ENCODE data around the gene EGFL7.
"Not testable (repeated sequence)": the region's sequence is repeated elsewhere in the genome, so short reads cannot be mapped to it uniquely, and the experiment has no call there.

Gene EGFL7

DNA sequence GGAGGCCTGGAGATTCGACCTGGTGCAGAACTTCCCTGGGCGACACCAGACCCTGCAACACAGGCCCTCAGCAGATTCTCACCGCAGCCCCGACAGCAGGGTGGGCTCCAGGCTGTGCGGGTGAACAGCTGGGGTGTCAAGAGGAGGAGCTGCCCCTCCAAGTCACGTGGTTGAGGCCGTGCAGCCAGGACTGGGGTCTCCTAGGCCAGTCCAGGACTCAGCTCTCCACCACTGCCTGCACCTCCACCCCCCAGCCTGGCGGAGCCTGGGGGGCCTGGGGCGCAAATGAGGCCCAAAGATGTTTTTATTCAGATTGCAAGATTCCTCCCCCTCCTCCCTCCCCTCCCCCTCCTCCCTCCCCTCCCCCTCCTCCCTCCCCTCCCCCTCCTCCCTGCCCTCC, 33.8 kb downstream of the EGFL7 start:
- DNase-seq (ENCODE audit: low read depth in 4 of 4, low spot score in 1 of 4) = no peak

DNA sequence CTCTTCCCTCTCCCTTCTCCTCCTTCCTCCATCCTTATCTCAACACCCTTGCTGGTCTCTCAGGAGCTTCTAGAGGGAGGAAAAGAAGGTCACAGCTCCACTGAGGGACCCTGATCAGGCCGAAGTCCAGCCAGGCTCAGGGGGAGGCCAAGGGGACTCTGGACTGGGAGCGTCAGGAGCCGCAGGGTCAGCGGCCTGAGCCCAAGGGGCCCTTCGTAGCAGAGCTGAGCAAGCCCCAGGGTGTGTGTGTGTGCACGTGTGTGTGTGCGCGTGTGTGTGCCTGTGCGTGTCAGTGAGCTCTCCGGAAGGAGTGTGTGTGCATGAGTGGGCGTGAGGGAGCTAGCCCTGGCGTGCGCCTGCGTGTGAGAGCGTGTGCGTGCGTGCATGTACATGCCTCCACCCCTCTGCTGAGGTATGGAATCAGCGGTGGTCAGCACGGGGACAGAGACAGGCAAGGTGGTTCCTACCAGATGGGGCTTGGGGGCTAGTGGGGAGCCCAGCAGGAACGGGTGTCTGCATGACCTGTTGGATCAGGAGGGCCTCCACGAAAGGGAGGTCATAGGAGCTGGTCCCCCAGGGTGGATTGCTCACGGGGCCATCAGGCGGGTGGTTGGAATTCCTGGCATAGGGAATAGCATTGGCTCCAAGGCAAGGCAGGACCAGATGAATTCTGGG, 34.6 kb downstream of the EGFL7 start:
- DNase-seq (ENCODE audit: low read depth in 4 of 4, low spot score in 1 of 4) = no peak

DNA sequence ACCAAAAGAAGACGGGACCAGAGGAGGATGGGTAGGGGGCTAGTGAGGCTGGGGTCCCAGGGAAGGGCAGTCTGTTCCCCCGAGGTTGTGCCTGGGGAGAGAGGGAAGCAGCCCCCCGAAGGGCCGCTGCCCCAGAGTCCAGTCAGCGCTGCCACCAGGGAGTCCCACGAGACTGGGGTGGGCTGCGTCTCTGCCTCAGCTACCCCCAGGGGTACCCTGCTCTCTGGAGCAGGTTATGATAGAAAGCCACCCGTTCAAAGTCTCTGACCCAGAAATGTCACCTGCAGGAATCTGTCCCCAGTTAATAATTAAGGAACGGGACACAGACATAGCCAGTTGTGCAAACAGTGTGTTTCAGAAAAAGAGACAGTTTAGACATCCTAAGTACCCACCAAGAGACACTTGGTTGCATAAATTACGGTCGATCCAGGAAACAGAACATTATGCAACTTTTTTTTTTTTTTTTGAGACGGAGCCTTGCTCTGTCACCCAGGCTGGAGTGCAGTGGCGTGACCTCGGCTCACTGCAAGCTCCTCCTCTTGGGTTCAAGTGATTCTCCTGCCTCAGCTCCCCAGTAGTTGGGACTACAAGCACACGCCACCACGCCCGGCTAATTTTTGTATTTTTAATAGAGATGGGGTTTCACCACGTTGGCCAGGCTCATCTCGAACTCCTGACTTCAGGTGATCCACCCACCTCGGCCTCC, 35.3 kb downstream of the EGFL7 start:
- DNase-seq (ENCODE audit: low read depth in 4 of 4, low spot score in 1 of 4) = no peak

DNA sequence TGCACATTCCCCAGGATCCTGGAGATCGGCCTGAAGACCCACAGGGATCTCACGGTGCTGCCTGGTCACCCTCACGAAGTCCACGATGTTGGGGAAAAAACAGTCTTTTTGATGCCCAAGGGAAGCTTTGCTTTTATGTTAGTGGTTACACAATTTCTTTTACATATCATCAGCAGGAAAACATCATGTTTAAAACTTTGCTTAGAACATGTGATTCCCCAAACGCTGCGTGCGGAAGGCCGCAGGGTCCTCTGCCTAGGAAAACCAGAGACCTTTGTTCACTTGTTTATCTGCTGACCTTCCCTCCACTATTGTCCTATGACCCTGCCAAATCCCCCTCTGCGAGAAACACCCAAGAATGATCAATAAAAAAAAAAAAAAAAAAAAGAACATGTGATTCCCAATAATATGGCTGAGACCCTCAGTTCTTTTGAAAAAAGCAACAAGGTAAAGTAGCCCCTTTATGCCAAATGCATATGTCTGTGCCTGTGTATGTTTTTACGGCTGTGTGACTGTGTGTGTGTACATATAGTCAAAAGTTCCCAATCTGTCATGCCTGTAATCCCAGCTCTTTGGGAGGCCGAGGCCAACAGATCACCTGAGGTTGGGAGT, 36.0 kb downstream of the EGFL7 start:
- DNase-seq (ENCODE audit: low read depth in 4 of 4, low spot score in 1 of 4) = no peak

- DNase-seq (ENCODE audit: low read depth in 4 of 4, low spot score in 1 of 4) = no peak
Observed at GRCh38 chr9:136700304-136700703, 37.6 kb downstream of the EGFL7 start.

DNA sequence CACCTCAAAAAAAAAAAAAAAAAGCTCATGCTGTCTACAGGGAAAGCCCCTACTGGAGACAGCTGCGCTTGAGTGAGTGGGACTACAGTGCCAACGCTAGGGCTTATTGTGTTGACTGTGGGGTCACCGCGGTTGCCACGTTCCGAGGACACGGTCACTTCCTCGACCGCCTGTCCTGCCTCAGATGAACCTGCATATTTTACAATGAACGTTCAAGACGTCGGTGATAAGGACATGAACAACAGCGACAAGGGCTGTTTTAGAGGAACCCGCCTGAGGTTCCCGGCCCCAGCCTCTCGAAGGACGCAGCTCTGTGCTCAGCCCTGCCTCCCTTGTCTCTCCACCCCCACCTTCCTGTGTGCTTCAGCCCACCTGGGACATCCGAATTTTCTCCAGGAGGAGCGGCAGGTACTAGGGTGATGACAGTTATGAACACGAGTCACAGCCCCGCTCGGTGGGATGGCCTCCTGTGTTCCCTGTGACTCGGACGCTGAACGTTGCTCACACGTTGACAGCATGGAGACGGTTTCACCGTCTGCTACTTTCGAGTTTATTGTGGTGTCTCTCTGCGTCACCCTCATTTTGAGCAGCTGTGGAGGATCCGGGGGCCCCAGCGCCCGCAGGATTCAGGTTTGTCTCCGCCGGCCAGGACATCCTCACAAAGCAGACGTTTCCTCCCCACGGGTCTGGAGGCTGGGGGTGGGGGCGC, 38.4 kb downstream of the EGFL7 start:
- DNase-seq (ENCODE audit: low read depth in 4 of 4, low spot score in 1 of 4) = peak; percentile 44 to 76 (median 62)

DNA sequence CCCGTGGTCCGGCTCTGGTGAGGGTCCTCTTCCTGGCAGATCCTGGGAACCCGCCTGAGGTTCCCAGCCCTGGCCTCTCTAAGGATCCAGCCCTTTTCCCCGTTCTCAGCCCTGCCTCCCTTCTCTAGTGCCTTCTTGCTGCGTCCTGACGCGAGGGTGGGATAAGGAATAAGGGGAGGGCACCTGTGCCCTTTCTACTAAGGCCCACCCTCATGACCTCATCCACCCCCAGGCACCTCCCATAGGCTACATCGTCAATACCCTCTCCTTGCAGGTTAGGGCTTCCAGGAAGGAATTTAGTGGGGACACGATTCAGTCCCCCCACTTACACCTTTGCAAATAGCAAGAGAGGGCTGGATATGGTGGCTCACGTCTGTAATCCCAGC, 38.9 kb downstream of the EGFL7 start:
- DNase-seq (ENCODE audit: low read depth in 4 of 4, low spot score in 1 of 4) = no peak

GRCh38 chr9:136703276-136703860, 40.7 kb downstream of the EGFL7 start:
- DNase-seq (ENCODE audit: low read depth in 4 of 4, low spot score in 1 of 4) = no peak

DNA sequence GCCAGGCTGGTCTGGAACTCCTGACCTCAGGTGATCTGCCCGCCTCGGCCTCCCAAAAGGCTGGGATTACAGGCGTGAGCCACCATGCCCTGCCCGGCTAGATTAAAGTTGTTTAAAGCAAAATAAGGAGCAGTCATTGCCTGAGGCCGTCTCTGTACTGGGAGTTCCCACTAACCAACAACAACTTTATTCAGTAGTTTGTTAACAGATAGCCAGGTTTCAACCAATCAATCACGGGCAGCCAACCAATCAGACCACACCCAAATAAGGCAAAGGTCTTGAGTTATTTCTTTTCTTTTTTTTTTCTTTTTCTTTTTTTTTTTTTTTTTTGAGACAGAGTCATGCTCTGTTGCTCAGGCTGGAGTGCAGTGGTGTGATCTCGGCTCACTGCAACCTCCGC, 42.0 kb downstream of the EGFL7 start:
- not testable (repeated sequence) for DNase-seq (ENCODE audit: low read depth in 4 of 4, low spot score in 1 of 4)

GRCh38 chr9:136705564-136705963, 42.8 kb downstream of the EGFL7 start:
- no peak for DNase-seq (ENCODE audit: low read depth in 4 of 4, low spot score in 1 of 4)

GRCh38 chr9:136707011-136707410, 44.3 kb downstream of the EGFL7 start:
- DNase-seq (ENCODE audit: low read depth in 4 of 4, low spot score in 1 of 4) = no peak

DNA sequence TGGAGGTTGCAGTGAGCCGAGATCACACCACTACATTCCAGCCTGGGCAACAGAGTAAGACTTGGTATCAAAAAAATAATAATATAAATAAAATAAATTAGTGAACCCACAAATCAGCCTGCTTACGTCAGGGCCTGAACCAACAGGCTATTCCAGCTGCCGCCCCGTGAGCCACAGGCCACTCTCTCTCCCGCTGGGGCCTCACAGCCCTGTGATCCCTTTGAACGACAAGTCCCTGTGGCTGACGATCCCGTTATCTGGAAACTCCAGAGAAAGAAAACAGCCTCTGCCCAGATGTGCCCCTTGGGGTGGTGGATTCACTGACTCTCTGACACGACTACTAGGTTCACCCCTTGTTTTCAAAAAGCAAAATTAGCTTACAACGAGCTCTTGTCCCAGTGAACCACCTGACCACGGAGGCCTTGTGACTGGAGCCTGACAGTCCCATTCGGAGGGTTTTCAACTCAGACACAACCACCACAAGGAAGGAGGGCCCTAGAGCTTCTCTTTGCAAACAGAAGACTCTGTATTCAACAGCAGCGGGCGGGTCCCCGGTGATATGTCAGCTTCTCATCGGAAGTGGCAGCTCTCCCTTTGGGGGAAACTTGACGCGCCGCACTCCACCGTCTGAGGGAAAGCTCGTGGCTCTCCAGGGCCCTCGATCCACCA, 45.3 kb downstream of the EGFL7 start:
- no peak for DNase-seq (ENCODE audit: low read depth in 4 of 4, low spot score in 1 of 4)

DNA sequence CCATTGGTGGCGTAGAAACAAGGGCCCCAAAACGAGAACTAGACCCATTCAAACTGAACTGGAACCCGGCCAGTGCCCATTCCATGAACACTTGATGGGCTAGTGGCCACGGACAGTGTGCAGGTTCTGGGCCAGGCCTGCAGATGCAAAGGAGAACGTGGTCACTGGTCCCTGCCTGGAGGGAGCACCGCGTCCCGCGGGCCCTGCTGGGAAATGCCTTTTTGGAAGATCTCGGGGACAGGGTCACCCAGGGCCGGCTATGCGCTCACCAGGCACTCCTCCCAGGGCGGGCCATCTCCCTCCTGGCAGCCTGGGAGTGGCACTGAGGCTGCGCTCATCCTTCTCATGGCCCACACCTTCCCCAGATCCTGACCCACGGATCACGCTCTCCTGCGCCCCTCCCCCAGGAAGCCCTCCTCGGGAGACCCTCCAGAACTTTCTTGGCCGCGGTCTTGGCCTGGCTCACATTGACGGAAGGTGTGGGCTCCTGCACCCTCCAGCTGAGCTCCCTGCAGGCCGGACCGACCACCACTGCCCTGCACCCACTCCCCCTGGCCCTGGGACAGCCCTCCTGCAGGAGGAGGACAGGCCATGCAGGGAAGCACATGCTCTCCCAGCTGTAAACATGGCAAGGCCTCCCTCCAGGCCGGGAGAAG, 46.9 kb downstream of the EGFL7 start:
- DNase-seq (ENCODE audit: low read depth in 4 of 4, low spot score in 1 of 4) = no peak

- DNase-seq (ENCODE audit: low read depth in 4 of 4, low spot score in 1 of 4) = no peak
Observed at GRCh38 chr9:136710543-136710942, 47.8 kb downstream of the EGFL7 start.

GRCh38 chr9:136711219-136711648, 48.5 kb downstream of the EGFL7 start:
- DNase-seq (ENCODE audit: low read depth in 4 of 4, low spot score in 1 of 4) = not testable (repeated sequence)

GRCh38 chr9:136711751-136712689, 49.3 kb downstream of the EGFL7 start, which contains the start of gene DIPK1B:
DIPK1B (plus strand) TSS chr9:136712572; CDS start chr9:136712666, 94 bp downstream.
- DNase-seq (ENCODE audit: low read depth in 4 of 4, low spot score in 1 of 4) = no peak

GRCh38 chr9:136712690-136713544, 50.2 kb downstream of the EGFL7 start:
- no peak for DNase-seq (ENCODE audit: low read depth in 4 of 4, low spot score in 1 of 4)

DNA sequence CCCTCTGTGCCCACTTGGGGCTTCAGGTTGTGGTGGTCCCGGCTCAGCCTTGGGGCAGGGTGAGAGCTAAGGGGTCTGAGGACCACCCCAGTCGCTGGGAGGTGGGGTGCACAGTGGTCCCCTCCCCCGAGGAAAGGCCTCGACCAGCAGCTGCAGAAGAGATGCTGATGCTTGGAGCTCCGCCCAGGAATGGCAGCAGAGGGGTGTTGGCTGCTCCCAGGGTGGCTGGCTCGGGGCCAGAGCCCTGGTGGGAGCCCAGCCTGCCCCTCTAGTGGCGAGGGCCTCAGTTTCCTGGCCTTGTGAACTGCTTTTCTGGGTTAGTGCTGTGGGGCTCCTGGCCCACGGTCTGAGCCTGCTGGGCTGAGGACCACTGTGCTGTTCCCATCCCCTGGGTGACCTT, 50.8 kb downstream of the EGFL7 start:
- DNase-seq (ENCODE audit: low read depth in 4 of 4, low spot score in 1 of 4) = no peak

Measured in stimulated activated CD4-positive, alpha-beta T cell treated with anti-CD3 and anti-CD28 coated beads, Interleukin-1b, Interleukin-23, amount 100 ng/mL, for 24 hours (primary cell).